Measurements from ENCODE around the gene NACC2. TPM values are rescaled to one million over a fixed set of nuclear protein-coding genes. Genes with fewer than 3 reads are reported as not detected.

The NACC2 gene
- total RNA-seq, 1 donor from 2014 or later, result 3.9 TPM

DNA sequence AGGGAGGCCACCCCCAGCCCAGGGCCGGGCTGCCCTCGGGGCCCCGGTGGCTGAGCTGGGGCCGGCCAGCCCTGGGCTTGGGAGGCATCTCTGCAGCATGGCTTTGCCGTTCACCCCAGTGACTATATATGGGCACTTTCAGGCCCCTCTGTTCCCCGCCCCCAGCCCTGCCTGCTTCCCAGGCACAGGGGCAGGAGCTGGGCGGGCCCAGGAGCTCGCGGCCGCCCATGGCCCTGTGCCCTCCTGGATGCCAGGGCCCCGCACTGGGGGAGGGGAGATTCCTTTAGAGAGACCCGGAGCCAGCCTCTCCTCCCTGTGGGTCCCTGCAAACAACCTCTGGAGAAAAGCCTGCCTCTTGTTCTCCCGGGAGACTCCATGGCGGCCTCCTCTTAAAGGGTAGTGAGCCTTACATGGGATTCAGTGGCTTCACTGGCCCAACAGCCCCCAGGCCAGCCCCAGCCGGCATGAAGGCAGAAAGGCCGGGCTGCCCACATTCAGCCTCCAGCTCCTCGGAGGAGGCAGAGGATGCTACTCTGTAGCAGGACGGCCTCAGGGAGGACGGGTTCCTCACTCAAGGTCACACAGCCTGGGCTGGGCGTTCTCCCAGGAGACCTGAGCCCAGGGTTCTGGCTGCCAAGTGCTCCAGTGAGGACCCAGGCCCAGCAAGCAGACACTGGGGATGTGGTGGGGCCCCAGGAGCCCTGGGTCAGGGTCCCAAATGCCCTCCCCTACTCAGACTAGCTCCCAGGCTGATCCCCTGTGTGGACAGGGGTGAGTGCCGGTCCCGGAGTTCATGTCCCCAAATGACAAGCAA, 4.1 kb downstream of the NACC2 start:
- no peak overlapping the region for H3K27ac Mint-ChIP-seq (ENCODE audit: unreplicated experiment)
- peaks cover 4% of the 10 kb centered on the region for H3K27me3 Mint-ChIP-seq (ENCODE audit: unreplicated experiment)
- peaks cover 2% of the 10 kb centered on the region for H3K9me3 Mint-ChIP-seq (ENCODE audit: unreplicated experiment)
- peak; percentile 15 for DNase-seq
- H3K36me3 Mint-ChIP-seq (ENCODE audit: unreplicated experiment), result no peaks in the 10 kb centered on the region
- H3K4me1 Mint-ChIP-seq (ENCODE audit: low read depth, unreplicated experiment), result peaks cover 6% of the 10 kb centered on the region
- TF ChIP-seq, protein P1, sequence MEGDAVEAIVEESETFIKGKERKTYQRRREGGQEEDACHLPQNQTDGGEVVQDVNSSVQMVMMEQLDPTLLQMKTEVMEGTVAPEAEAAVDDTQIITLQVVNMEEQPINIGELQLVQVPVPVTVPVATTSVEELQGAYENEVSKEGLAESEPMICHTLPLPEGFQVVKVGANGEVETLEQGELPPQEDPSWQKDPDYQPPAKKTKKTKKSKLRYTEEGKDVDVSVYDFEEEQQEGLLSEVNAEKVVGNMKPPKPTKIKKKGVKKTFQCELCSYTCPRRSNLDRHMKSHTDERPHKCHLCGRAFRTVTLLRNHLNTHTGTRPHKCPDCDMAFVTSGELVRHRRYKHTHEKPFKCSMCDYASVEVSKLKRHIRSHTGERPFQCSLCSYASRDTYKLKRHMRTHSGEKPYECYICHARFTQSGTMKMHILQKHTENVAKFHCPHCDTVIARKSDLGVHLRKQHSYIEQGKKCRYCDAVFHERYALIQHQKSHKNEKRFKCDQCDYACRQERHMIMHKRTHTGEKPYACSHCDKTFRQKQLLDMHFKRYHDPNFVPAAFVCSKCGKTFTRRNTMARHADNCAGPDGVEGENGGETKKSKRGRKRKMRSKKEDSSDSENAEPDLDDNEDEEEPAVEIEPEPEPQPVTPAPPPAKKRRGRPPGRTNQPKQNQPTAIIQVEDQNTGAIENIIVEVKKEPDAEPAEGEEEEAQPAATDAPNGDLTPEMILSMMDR (IDR thresholded peaks at IDR 0.05; ENCODE audit: partially characterized antibody, unreplicated experiment), result no peak
- no peak overlapping the region for H3K4me3 Mint-ChIP-seq (ENCODE audit: unreplicated experiment)

DNA sequence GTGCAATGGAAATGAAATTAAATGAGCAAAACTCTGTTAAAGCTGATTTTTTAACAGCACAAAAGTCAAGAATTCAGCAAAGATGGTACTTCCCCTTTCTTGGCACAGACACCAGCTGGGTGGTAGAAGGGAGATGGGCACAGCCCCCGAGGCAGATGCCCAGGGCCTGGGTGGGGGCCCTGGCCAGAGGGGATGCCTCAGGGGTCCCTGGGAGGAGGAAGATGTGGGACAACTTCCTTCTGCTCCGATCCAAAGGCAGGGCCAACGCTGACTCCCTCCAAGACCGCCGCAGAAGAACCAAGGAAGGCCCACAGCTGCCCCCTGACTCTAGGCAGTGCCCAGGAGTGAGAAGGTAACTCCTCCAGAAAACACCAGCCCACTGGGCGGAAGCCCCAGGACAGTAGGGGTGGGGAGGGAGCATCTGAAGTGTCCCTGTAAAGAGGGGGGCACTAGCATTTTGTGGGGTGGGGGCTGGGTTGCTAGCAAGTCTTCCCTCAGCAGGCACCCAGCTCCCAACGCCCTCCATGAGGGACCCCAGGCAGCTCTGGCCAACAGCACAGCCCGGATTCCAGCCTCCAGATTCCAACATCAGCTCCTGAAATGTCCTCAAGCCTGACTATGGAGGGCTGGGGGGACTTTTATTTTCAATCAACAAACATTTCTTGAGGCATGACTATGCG, 4.9 kb downstream of the NACC2 start:
- no peaks in the 10 kb centered on the region for H3K36me3 Mint-ChIP-seq (ENCODE audit: unreplicated experiment)
- no peak for DNase-seq
- no peak overlapping the region for H3K27ac Mint-ChIP-seq (ENCODE audit: unreplicated experiment)
- H3K9me3 Mint-ChIP-seq (ENCODE audit: unreplicated experiment), result peaks cover 2% of the 10 kb centered on the region
- peaks cover 4% of the 10 kb centered on the region for H3K27me3 Mint-ChIP-seq (ENCODE audit: unreplicated experiment)
- peak overlapping the region; percentile 10 for H3K4me3 Mint-ChIP-seq (ENCODE audit: unreplicated experiment)
- TF ChIP-seq, protein P1 (IDR thresholded peaks at IDR 0.05; ENCODE audit: partially characterized antibody, unreplicated experiment), result no peak
- H3K4me1 Mint-ChIP-seq (ENCODE audit: low read depth, unreplicated experiment), result peaks cover 6% of the 10 kb centered on the region

DNA sequence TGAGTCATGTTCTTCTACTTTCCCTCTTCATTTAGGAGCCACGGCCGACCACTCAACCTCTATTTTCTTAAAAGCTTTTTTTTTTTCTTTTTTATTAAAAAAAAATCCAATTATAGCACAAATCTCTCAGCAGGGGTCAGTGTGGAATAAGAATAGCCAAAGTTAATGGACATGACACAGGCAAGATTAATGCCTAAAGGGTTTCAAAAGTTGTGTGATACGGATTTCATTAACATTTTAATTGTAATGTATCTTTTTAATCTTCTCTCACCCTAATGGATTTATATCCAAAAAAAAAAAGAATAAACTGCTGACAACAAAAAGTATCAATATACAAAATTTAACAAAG, 5.4 kb downstream of the NACC2 start:
- Mint-ChIP-seq H3K27ac (ENCODE audit: unreplicated experiment) (no peak overlapping the region), H3K9me3 (ENCODE audit: unreplicated experiment) (peaks cover 2% of the 10 kb centered on the region), H3K27me3 (ENCODE audit: unreplicated experiment) (peaks cover 4% of the 10 kb centered on the region), H3K36me3 (ENCODE audit: unreplicated experiment) (no peaks in the 10 kb centered on the region), H3K4me1 (ENCODE audit: low read depth, unreplicated experiment) (peaks cover 6% of the 10 kb centered on the region), H3K4me3 (ENCODE audit: unreplicated experiment) (peak overlapping the region; percentile 10)
- TF ChIP-seq, protein P1 (IDR thresholded peaks at IDR 0.05; ENCODE audit: partially characterized antibody, unreplicated experiment), result no peak
- no peak for DNase-seq

DNA sequence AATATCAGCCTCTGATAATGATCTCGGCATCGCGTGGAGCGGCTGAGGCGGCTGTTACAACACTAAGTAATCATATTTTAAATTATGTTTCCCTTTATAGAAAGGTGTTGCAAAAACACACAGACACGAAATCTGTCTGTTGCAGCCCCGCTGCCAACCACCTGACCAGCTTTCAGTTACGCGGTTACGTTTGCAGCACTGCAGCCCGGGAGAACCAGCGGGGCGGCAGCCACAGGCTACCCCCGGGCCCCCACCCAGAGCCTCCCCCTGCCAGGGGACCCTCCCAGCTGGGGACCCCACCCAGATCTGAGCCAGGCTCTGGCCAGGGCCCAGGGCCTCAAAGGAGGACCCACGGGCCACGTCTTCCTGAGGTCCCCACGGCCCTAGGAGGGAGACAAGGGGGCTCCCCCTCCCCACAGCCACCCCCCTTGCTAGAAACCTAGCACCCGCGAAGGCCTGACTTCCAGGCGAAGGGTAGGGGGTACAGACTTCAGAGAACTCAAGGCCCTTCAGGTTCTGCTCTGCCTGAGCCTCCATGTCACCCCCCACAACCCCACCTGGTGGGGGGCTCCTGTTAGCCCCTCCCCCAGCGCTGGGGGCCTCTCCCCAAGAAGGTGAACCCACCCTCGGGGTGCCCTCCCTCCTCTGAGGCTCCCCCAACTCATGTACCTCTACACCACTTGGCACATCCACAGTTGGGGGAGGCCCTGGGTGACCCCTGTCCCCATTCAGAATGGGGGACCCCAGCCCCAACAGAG, 6.0 kb downstream of the NACC2 start:
- H3K9me3 Mint-ChIP-seq (ENCODE audit: unreplicated experiment), result peaks cover 2% of the 10 kb centered on the region
- peaks cover 6% of the 10 kb centered on the region for H3K4me1 Mint-ChIP-seq (ENCODE audit: low read depth, unreplicated experiment)
- peak; percentile 13 for DNase-seq
- H3K27ac Mint-ChIP-seq (ENCODE audit: unreplicated experiment), result no peak overlapping the region
- TF ChIP-seq, protein P1 (IDR thresholded peaks at IDR 0.05; ENCODE audit: partially characterized antibody, unreplicated experiment), result no peak
- H3K27me3 Mint-ChIP-seq (ENCODE audit: unreplicated experiment), result peaks cover 4% of the 10 kb centered on the region
- H3K4me3 Mint-ChIP-seq (ENCODE audit: unreplicated experiment), result no peak overlapping the region
- no peaks in the 10 kb centered on the region for H3K36me3 Mint-ChIP-seq (ENCODE audit: unreplicated experiment)
